ENCODE results near the gene PPARA.

DNA sequence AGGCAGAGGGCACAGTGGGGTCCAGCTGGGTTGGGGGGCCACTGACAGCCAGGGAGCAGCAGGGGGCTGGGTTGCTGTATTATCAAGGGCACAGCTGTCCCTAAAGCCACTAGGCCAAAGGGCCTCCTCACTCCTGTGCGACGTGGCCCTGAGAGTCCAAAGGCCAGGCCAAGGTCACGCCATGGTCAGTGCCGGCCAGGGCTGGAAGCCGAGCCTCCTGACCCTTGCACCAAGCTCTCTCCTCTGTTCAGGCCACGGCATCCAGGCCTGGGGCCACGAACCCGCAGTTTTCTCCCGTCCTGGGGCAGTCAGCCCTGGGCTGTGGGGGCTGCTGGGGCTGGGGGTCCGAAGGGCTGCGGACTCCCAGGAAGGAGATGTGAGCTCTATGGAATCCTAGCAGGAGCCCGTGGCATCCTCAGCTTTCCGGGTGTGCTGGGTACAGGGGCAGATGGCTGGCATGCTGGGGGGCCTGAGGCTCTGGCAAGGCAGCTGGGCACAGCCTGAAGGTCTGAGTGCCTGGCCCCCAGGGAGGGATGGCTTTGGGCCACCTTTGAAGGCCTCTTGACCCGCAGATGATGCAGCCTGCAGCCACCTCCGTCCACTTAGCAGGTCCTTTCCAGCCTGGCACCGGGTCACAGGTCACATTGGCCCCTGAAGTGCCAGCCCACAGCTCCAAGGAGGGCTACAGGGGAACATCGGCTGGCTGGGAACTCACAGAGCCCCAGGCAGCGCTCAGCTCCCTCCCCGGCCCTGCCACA is 17.3 kb upstream of the PPARA start:
- TF ChIP-seq EZH2 (IDR thresholded peaks at IDR 0.05; ENCODE audit: insufficient read depth, poor library complexity, severe bottlenecking) (no peak), EZH2phosphoT487 (IDR thresholded peaks at IDR 0.05; ENCODE audit: insufficient read depth, low read depth) (no peak)

Measured in GM23248 (cell line).